Measurements from ENCODE around the gene LTBP1. TPM values are rescaled to one million over a fixed set of nuclear protein-coding genes. Genes with fewer than 3 reads are reported as not detected.

Gene LTBP1
- total RNA-seq, 6 experiments from 2014 or later: 260 to 409 (median 335) TPM

GRCh38 chr2:33333433-33333832, 386.7 kb downstream of the LTBP1 start:
- H3K36me3 Mint-ChIP-seq (ENCODE audit: low read depth): peaks cover 49% of the 10 kb centered on the region
- TF ChIP-seq CTCF (IDR thresholded peaks at IDR 0.05): no peak
- H3K27ac Mint-ChIP-seq: no peak overlapping the region
- H3K4me3 Mint-ChIP-seq: no peak overlapping the region; the same call in 1 of the 2 replicates
- H3K4me1 Mint-ChIP-seq (ENCODE audit: low read depth): peaks cover 23% of the 10 kb centered on the region
- H3K9me3 Mint-ChIP-seq: no peaks in the 10 kb centered on the region
- no peaks in the 10 kb centered on the region for H3K27me3 Mint-ChIP-seq (ENCODE audit: insufficient read depth)
- no peak for DNase-seq

GRCh38 chr2:33334083-33334482, 387.3 kb downstream of the LTBP1 start:
- H3K4me3 Mint-ChIP-seq: no peak overlapping the region
- H3K27ac Mint-ChIP-seq: peak overlapping the region; percentile 46
- no peaks in the 10 kb centered on the region for H3K9me3 Mint-ChIP-seq
- peaks cover 50% of the 10 kb centered on the region for H3K36me3 Mint-ChIP-seq (ENCODE audit: low read depth)
- no peak for TF ChIP-seq CTCF (IDR thresholded peaks at IDR 0.05)
- H3K4me1 Mint-ChIP-seq (ENCODE audit: low read depth): peaks cover 28% of the 10 kb centered on the region
- no peaks in the 10 kb centered on the region for H3K27me3 Mint-ChIP-seq (ENCODE audit: insufficient read depth)
- no peak for DNase-seq

GRCh38 chr2:33335516-33335915, 388.8 kb downstream of the LTBP1 start:
- Mint-ChIP-seq H3K9me3 (no peaks in the 10 kb centered on the region), H3K27me3 (ENCODE audit: insufficient read depth) (peaks cover 6% of the 10 kb centered on the region; the same call in 1 of the 2 replicates), H3K4me1 (ENCODE audit: low read depth) (peaks cover 42% of the 10 kb centered on the region), H3K4me3 (no peak overlapping the region), H3K36me3 (ENCODE audit: low read depth) (peaks cover 63% of the 10 kb centered on the region), H3K27ac (peak overlapping the region; percentile 19; the same call in 1 of the 2 replicates)
- TF ChIP-seq CTCF (IDR thresholded peaks at IDR 0.05): no peak
- DNase-seq: no peak

GRCh38 chr2:33336036-33336625, 389.4 kb downstream of the LTBP1 start:
- Mint-ChIP-seq H3K9me3 (no peaks in the 10 kb centered on the region), H3K4me1 (ENCODE audit: low read depth) (peaks cover 48% of the 10 kb centered on the region), H3K27ac (peak overlapping the region; percentile 19; the same call in 1 of the 2 replicates), H3K27me3 (ENCODE audit: insufficient read depth) (peaks cover 6% of the 10 kb centered on the region; the same call in 1 of the 2 replicates), H3K4me3 (no peak overlapping the region), H3K36me3 (ENCODE audit: low read depth) (peaks cover 68% of the 10 kb centered on the region)
- TF ChIP-seq CTCF (IDR thresholded peaks at IDR 0.05): no peak
- DNase-seq: no peak

- no peaks in the 10 kb centered on the region for H3K9me3 Mint-ChIP-seq
- no peak overlapping the region for H3K4me3 Mint-ChIP-seq
- no peak overlapping the region for H3K27ac Mint-ChIP-seq
- peaks cover 53% of the 10 kb centered on the region for H3K4me1 Mint-ChIP-seq (ENCODE audit: low read depth)
- H3K27me3 Mint-ChIP-seq (ENCODE audit: insufficient read depth): peaks cover 6% of the 10 kb centered on the region; the same call in 1 of the 2 replicates
- no peak for DNase-seq
- H3K36me3 Mint-ChIP-seq (ENCODE audit: low read depth): peaks cover 75% of the 10 kb centered on the region
- no peak for TF ChIP-seq CTCF (IDR thresholded peaks at IDR 0.05)
Measured at GRCh38 chr2:33337385-33337960, 390.7 kb downstream of the LTBP1 start.

Data from HFFc6 (cell line).